GM18519 (cell line): ENCODE data around the gene PPP1R14D.
"Not testable (repeated sequence)": the region's sequence is repeated elsewhere in the genome, so short reads cannot be mapped to it uniquely, and the experiment has no call there.

Experiments
- ATAC-seq: cut with Tn5 transposase; IDR thresholded peaks from one replicate; pipeline ENCODE4 v1.9.1; 2021; ENCODE audit warnings: mild to moderate bottlenecking, moderate library complexity; ENCODE audit not compliant: unreplicated experiment, low FRiP score

The PPP1R14D gene, protein sequence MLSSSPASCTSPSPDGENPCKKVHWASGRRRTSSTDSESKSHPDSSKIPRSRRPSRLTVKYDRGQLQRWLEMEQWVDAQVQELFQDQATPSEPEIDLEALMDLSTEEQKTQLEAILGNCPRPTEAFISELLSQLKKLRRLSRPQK

DNA sequence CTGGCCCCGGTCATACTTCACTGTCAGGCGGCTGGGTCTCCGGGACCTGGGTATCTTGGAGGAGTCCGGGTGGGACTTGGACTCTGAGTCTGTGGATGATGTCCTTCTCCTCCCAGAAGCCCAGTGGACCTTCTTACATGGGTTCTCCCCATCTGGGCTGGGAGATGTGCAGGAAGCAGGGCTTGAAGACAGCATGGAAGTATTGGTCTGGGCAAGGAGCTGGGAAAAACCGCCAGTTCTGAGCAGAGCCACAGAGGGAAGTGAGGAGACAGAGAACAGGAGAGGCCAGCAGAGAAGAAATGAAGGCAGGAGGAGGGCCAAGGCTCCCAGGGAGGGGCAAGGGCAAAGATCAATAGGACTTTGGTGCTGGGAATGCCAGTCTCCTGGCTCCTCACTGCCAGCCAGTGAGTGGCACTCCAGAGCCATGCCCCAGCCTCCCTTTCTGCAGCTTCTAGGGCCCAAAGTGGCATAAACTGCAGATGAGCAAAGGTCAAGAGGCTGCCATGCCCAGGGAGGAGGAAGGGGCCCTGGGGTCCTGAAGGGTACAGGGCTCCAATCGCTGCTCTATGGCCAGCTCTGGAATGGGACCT, at the start of gene PPP1R14D:
PPP1R14D (minus strand) TSS at position 262 of the 590 bp plus-strand sequence; CDS start at position 195, 67 bp downstream.
- ATAC-seq, result no peak

DNA sequence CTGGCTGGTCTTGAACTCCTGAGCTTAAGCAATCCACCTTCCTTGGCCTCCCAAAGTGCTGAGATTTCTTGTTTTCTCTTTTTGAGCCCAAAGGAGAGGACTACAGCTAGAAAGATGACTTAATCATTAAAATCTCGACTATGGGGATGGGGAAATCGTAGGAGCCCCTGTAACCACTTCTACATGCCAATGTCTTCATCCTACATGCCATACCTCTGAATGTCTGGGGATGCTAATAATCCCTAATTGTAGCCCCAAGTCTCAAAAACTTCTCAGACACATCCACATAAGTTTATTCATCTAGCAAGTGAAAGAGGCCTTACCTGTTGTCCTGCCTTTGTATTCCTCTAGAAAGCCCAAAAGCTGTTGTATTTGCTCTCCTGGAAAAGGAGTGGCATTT, 49.2 kb upstream of the PPP1R14D start:
- ATAC-seq, result no peak

GRCh38 chr15:40875991-40876730, 47.7 kb upstream of the PPP1R14D start:
- ATAC-seq, result no peak

DNA sequence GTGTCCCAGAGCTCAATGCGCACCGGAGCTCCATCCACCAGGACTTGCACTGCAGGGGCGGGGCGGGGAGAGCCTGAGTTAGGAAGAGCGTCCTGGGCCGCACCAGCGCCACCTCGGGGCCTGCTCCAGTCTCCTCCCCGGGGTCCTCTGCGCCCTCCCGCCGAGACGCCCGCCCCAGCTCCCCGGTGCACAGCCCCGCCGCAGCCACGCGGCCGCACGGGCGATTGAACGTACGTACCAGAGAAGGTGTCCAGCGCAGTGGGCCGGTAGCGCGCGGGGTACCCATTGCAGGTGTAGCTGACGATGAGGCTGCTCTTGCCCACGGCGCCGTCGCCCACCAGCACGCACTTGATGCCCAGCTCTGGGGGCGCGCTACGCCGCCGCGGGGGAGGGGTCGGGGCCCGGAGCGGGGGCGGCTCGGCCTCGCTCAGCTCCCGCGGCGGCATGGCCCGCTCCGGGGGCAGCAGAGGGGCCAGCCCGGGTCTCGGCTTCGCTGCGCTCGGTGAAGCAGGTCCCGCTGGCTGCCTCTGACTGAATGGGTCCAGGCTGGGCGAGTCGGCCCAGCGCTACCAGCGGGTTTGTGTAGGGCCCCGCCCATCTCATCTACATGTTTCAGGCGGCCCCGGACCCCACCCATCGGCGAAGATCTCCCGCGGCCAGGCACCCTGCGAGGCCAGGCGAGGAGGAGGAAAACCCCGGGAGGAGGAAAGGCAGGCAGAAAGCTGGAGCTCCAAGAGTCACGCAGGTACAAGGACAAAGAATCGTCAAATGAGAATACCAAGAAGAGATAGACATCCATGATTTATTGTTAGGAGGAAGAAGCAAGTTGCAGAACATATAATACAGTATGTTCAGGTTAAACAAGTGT, 45.4 kb upstream of the PPP1R14D start, which contains the start of gene RHOV:
RHOV (minus strand) TSS at position 541 of the 868 bp plus-strand sequence; CDS start at position 446, 95 bp downstream.
- ATAC-seq, result no peak

GRCh38 chr15:40872791-40873693, 44.5 kb upstream of the PPP1R14D start:
- no peak for ATAC-seq

- ATAC-seq, result no peak
These were observed 43.5 kb upstream of the PPP1R14D start for GRCh38 chr15:40871749-40872617.

GRCh38 chr15:40870716-40871115, 42.2 kb upstream of the PPP1R14D start:
- ATAC-seq, result no peak

GRCh38 chr15:40869686-40870085, 41.2 kb upstream of the PPP1R14D start:
- ATAC-seq, result no peak

- ATAC-seq, result no peak
These were observed 38.7 kb upstream of the PPP1R14D start for GRCh38 chr15:40867199-40867598.

- ATAC-seq, result no peak
These were observed 35.3 kb upstream of the PPP1R14D start for GRCh38 chr15:40863660-40864270.

GRCh38 chr15:40861147-40861546, 32.6 kb upstream of the PPP1R14D start:
- not testable (repeated sequence) for ATAC-seq

- ATAC-seq, result no peak
These were observed 30.8 kb upstream of the PPP1R14D start for GRCh38 chr15:40859206-40859851.

GRCh38 chr15:40858706-40859105, 30.2 kb upstream of the PPP1R14D start:
- no peak for ATAC-seq

DNA sequence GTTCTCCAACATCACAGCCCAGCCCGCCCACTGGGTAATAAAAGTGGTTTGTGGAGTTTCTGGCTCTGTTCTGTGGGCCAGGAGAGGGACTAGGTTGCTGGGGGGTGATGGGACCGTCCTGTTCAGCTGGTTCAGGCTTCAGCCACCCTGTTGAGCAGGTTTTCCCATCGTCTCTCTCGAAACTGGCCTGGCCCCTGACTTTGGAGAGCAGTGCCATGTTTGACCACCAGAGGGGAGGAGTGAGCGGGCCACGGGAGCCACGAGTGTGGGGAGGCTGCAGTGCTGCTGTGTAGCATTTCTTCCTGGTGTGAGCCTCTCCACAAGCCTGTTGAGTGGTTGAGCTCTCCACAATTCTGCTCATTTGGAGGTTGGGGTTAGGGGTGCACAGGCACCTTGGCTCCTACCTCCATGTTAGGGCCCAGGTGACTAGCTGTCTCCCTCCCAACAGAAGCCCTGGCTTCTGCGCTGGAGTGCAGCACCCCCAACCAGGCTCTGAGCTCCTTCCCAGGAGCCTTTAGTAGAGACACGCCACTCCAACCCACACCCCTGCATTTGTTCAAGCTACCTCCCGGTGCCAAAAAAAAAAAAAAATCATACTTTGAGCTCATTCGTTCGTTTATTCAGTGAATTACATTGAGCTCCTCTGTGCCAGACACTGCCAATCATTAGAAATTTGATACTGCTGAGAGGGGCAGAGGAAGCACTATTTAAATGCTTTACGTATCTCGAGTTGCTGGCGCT, 29.3 kb upstream of the PPP1R14D start:
- no peak for ATAC-seq

DNA sequence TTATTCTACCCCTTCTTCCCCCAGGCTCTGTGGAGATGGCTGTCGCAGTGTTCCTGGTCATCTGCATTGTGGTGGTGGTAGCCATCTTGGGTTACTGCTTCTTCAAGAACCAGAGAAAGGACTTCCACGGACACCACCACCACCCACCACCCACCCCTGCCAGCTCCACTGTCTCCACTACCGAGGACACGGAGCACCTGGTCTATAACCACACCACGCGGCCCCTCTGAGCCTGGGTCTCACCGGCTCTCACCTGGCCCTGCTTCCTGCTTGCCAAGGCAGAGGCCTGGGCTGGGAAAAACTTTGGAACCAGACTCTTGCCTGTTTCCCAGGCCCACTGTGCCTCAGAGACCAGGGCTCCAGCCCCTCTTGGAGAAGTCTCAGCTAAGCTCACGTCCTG, 28.2 kb upstream of the PPP1R14D start:
- no peak for ATAC-seq

DNA sequence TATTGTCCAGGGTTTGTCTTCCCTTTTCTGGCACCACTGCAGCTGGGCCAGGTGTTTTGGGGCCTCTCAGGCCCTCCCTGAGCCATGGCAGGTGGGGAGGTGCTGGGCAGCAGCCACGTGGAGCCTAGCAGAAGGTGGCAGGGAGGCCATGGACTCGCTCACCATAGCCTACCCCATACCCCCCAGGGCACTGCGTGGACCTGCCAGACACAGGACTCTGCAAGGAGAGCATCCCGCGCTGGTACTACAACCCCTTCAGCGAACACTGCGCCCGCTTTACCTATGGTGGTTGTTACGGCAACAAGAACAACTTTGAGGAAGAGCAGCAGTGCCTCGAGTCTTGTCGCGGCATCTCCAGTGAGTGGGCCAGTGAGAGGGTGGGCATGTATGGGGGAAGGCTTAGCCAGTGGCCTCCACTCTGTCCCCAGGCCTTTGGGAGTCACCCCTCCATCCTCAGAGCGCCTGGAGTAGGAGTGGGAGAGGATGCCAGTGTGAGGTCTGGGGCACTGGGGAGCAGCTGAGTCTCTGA, 27.3 kb upstream of the PPP1R14D start:
- no peak for ATAC-seq

DNA sequence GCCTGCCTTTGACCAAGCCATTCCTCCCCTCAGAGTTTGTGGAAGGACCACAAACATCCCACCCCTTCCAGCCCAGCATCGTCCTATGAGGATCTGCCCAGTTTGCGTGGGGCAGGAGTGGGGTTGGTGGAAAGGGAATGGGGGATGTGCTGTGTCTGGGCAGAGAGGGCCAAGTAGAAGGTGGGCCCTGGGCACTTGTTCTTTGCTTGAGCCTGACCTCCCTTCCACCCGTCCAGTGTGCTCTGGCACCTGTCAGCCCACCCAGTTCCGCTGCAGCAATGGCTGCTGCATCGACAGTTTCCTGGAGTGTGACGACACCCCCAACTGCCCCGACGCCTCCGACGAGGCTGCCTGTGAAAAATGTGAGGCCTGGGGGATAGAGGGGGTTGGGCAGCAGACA, 25.7 kb upstream of the PPP1R14D start:
- no peak for ATAC-seq
